Adipose tissue (tissue), 3 donors: Measurements from ENCODE around the gene NUP42. TPM values are rescaled to one million over a fixed set of nuclear protein-coding genes. Genes with fewer than 3 reads are reported as not detected.
"Not testable (repeated sequence)": the region's sequence is repeated elsewhere in the genome, so short reads cannot be mapped to it uniquely, and the experiment has no call there.

Source experiments
- H3K27ac ChIP-seq: one replicate; pipeline ENCODE4 v1.5.1; 2013; ENCODE audit warnings: low read depth, low read length
- WGBS, 3 donors: extraction: QIAGEN DNeasy Blood & Tissue Kit; methylation state at CpG; one replicate each; pipeline ENCODE4 v1.1.7; 2013; 5-methylcytosine and 5-hydroxymethylcytosine counted together
- polyA plus RNA-seq, 3 donors: library from polyadenylated mRNA; stranded (reverse); fragments of 200-250 nt; gene quantifications; one replicate each; pipeline ENCODE4 v1.2.3, GENCODE V29; 2013
- donor health status: healthy with polysubstance abuse.
- donor health status: Bipolar disorder and iron deficiency.
- donor health status: healthy.

NUP42 gene
- polyA plus RNA-seq, 3 donors: 10.3 to 19.0 (median 16.6) TPM

DNA sequence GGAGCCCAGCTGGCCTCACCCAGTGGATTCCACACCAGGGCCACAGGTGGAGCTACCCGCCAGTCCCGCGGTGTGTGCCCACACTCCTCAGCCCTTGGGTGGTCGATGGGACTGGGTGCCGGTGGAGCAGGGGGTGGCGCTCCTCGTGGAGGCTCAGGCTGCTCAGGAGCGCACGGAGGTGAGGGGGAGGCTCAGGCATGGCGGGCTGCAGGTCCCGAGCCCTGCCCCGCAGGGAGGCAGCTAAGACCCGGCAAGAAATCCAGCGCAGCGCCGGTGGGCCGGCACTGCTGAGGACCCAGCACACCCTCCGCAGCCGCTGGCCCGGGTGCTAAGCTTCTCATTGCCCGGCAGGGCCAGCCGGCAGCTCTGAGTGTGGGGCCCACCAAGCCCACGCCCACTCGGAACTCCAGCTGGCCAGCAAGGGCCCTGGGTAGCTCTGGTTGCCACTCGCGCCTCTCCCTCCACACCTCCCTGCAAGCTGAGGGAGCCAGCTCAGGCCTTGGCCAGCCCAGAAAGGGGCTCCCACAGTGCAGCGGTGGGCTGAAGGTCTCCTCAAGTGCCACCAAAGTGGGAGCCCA, 11.9 kb downstream of the NUP42 start:
- not testable (repeated sequence) for H3K27ac ChIP-seq
- 96 to 98% (median 97%) methylated on average over 18 to 27 of the region's 27 CpGs for WGBS, 3 donors

DNA sequence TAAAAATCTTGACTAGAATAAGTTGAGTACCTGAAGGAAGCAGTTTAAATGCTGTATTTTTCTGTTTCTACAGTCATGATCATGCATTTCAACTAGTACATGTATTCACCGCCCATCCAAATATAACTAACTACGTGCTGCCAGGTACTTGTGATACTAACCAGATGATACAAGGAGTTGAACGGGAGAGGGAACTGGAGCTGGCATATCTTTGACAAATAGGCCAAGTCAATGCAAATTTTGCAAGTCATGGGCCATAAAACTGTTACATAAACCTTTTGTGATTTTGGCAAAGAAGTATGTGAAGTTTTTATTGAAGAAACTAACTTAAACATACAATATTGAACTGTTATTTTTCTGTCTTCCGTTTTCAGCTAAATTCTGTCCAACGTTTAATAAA, 14.5 kb downstream of the NUP42 start:
- no peak overlapping the region for H3K27ac ChIP-seq
- WGBS, 3 donors: 51 to 67% (median 54%) methylated on average over 5 of the region's 5 CpGs

DNA sequence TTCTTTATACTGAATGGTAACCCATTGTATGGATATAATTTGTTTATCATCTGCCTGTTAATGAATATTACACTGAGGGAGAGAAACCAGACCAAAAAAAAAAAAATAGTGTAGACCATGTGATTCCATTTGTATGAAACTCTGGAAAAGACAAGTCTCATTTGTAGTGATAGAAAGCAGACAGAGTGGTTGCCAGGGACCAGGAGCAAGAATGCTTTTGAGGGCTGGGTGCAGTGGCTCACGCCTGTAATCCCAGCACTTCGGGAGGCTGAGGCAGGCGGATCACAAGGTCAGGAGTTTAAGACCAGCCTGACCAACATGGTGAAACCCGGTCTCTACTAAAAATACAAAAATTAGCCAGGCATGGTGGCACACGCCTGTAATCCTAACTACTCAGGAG, 15.9 kb downstream of the NUP42 start:
- not testable (repeated sequence) for H3K27ac ChIP-seq

DNA sequence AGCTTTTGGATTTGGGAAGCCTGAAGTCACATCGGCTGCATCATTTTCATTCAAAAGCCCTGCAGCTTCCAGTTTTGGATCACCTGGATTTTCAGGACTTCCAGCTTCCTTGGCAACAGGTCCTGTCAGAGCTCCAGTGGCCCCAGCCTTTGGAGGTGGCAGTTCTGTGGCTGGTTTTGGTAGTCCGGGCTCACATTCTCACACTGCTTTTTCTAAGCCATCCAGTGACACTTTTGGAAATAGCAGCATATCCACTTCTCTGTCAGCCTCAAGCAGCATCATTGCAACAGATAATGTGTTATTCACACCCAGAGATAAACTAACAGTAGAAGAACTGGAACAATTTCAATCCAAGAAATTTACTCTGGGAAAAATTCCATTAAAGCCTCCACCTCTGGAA, 18.5 kb downstream of the NUP42 start:
- no peak overlapping the region for H3K27ac ChIP-seq
- 95 to 96% (median 95%) methylated on average over 2 of the region's 2 CpGs for WGBS, 3 donors

More for the DNA sequence above, 15.9 kb downstream of the NUP42 start:
- 92 to 98% (median 93%) methylated on average over 5 of the region's 5 CpGs for WGBS, 3 donors

DNA sequence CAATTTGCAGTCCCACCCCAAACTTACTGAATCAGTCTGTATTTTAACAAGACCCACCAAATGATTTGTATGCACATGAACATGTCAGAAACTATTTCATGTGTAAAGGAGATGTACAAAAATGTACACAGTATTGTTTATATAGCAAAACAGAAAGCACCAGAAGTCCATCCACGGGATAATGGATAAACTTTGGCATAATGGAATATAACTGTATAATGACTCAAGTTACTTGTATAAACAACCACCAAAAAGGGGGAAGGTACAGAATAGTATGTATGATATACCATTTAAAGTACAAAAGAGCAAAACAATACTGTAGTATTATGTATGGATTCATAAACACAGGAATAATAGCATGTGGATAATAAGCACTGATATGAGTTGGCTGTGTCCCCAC, 22.4 kb downstream of the NUP42 start:
- WGBS, 3 donors: 89 to 95% (median 94%) methylated on average over 1 of the region's 1 CpG
- no peak overlapping the region for H3K27ac ChIP-seq

DNA sequence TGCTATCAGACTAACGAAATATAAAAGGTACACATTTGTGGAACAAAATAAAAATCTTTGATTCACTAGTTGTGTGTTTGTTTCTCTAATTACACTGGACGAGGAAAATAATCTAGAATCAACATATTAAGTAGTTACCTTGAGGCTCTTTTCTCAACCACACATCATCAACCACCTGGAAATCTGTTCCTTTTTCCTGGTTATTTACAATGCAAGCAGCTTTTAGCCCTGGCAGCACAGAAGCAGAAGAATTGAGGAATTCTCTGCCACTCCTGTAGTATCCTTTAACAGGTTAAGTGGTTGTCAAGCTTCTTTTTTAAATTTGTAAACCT, 23.7 kb downstream of the NUP42 start:
- H3K27ac ChIP-seq: no peak overlapping the region
- WGBS, 3 donors: 62 to 91% (median 85%) methylated on average over 2 of the region's 2 CpGs

DNA sequence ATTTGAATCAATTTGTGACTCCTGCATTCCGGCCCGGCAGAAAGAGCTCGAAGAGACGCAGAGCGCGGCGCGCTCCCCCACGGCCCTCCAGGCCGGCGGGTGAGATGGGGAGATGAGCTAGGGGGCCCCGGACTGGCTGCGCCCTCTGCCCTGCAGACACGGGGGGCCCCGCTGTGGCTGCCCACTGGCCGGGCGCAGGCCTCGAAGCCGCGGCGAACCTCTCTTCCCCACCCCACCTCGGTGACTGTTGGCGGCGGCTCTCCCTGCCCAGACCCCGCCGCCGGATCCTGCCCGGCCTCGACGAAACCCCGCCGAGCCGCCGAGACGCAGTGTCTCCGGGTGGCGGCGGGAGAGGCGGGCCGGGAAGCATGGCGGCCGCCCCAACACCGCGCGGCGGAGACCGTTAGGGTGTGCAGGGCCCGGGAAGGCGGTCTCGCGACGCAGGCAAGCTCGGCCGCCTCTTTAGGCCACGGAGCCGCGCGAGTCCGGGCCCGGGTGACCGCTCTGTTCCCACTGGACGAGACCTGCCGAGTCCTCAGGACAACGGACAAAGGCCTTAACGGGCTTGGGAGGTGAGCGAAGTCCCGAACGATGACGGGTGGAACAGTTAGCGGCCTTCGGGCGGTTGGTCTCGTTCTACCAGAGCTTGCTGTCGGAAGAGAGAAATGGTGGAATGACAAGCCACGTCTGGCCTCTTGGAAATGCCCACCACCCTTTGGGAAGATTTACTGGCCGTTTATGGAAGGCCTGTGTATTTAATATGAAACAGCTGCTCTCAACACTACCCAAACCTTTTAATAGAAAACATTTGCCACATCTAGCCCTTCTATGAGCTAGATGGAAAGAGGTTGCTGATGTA, 24.3 kb downstream of the NUP42 start:
- H3K27ac ChIP-seq: no peak overlapping the region
- 18 to 26% (median 25%) methylated on average over 76 of the region's 76 CpGs for WGBS, 3 donors

DNA sequence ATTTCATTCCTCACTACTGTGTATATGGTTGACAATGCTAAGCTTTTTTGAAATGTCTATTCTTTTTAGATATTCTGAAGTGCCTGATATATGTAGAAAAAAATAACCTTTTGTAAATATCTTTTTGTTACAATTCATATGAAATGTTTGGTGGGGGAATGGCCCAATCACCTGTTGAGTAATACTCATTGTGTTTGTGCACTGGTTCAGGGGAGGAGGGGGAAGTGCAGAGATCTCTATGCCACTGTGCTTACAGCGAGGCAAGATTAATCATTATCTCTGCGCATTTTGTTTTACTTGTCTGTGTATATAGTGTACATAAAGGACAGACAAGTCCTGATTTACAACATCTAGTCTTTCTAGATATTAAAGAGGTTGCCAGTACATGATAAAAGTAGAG, 25.2 kb downstream of the NUP42 start:
- 62 to 78% (median 73%) methylated on average over 2 of the region's 2 CpGs for WGBS, 3 donors
- H3K27ac ChIP-seq: no peak overlapping the region

DNA sequence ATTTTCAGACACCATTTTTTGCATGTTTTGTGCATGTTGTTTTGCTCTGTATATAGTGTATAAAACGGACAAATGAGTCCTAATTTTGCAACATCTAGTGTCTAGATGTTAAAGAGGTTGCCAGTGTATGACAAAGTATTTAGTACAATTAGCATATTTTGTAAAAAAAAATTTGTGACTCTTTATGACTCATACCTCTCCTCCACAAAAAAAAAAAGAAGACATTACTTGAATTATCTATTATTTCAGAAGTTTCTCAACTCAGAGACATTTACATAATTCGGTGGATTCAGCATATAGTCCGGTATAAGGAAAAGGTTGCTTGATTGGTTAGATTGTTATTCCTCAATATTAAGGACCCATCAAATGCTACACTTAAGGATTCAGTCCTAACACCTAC, 26.0 kb downstream of the NUP42 start:
- 67 to 83% (median 74%) methylated on average over 3 of the region's 3 CpGs for WGBS, 3 donors
- no peak overlapping the region for H3K27ac ChIP-seq

DNA sequence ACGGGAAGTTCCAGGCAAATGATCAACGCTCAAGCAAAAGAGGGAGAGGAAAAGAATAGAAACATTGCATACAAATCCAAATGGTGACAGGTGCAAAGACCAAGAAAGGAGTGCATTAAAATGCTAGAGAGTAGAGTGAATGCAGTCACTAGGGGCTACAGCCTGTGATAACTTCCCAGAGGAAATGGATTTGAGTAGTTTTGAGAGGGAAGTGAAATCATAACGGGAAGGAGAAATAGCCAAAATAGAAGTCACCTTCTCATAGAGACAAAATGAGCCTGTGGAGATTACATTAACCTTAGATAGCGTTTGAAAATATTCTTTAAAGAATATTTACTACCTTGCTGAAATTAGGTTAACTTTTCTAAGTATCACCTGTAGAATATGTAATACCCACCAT, 26.5 kb downstream of the NUP42 start:
- no peak overlapping the region for H3K27ac ChIP-seq
- 68 to 80% (median 71%) methylated on average over 4 of the region's 4 CpGs for WGBS, 3 donors

DNA sequence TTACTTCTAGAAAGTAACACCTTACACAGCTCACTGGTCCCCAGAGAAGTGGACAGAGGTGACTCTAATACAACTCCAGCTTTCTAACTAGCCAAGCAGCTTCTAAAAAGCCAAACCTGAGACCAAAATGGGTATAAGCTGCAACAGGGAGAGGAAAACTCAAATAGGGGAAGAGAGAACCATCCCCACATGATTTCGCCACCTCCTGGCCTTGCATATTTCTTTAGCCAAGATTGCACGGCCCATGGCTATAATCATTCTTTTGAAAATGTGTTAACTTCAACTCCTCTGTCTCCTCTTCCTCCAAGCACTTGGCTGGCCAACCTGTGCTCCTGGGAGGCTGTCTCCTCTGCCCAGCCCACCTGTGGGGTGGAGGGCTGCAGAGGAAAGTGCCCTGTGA, 28.7 kb downstream of the NUP42 start:
- H3K27ac ChIP-seq: no peak overlapping the region
- 58 to 61% (median 61%) methylated on average over 2 of the region's 2 CpGs for WGBS, 3 donors

DNA sequence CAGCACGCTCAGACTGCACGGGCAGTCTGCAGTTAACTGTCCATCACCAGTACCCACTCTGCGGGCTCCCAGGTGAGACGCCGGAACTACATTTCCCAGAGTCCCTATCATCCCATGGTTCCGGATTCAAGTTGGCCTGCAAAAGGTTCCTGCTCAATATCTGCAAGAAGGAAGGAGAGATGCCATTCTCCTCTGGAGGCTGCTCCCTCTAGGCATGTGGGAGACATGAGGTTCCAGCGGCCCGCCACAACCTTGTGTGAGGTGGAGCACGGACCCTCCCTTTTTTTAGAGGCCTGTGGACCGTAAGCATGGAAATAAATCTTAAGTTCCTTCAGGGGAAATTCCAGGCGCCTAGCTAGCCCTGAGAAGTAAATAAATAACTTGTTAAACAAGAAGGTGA, 29.7 kb downstream of the NUP42 start:
- WGBS, 3 donors: 55 to 76% (median 69%) methylated on average over 11 of the region's 11 CpGs

DNA sequence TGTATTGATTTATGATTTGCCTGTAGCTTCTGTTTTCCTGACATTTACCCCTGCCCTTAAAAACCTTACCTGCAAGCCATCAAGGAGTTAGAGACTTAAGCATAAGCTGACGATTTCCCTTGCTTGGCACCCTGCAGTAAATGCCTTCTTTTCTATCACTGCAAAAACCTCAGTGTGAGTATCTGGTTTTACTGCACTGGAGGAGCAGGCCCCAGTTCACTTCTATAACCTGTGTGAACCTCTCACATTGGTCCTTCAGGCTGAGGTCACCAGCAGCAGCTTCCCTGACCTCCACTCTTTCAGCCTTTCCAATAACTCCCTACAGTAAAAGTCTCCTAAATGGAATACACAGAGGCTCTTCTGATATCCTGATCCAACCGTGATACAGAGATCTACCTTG, 30.5 kb downstream of the NUP42 start:
- WGBS, 3 donors: 75 to 89% (median 87%) methylated on average over 2 of the region's 2 CpGs
- H3K27ac ChIP-seq: no peak overlapping the region

More for the DNA sequence above, 29.7 kb downstream of the NUP42 start:
- H3K27ac ChIP-seq: no peak overlapping the region

DNA sequence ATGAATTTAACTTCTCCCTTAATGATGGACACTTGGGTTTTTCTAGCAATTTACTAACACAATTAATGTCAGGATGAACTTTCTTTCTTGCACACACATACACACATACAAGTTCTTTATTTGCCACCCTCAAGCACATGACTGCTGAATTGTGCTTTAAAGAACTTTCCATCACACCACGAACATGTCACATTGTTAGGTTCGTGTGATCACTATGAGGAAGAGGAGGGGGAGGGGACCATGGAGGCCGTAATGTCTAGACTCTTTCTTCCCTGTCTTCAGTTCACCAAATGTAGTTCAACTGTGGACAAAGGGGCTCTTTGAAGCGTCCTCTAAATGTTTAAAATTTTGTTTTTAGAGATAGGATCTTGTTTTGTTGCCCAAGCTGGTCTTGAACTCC, 31.0 kb downstream of the NUP42 start:
- 79 to 83% (median 81%) methylated on average over 4 of the region's 4 CpGs for WGBS, 3 donors
- H3K27ac ChIP-seq: no peak overlapping the region

DNA sequence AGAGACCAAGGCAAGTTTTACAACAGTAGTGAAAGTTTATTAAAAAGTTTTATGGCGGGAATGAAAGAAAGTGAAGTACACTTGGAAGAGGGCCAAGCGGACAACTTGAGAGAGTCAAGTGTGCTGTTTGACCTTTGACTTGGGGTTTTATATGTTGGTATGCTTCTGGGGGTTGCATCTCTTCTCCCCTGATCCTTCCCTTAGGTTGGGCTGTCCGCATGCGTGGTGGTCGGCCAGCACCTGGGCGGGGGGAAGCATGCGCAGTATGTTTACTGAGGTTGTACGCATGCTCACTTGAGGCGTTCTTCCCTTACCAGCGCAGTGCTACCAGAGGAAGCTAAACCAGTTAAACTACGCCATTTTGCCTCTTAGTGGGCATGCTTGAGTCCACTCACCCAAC, 31.9 kb downstream of the NUP42 start:
- 93 to 97% (median 94%) methylated on average over 11 of the region's 11 CpGs for WGBS, 3 donors

DNA sequence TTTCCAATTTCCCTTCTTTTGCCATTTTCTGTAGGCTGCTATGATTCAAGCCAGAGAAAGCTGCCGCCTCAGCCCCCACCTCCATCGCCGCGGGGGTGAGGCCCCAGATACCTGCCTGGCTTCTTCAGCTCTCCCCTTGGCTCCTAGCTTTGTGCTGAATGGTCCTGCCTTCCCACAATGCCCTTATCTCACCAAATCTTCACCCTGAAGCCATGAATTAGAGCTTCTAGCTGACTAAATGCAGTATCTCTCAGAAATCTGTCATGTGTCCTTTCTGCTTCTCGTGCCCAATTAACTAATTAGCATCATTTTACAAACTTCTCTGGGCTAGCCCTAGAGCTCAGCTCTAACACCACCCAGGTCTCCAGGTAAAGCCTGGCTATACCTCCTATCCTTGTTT, 32.6 kb downstream of the NUP42 start:
- no peak overlapping the region for H3K27ac ChIP-seq
- WGBS, 3 donors: 84 to 90% (median 86%) methylated on average over 5 of the region's 5 CpGs

More for the DNA sequence above, 31.9 kb downstream of the NUP42 start:
- H3K27ac ChIP-seq: no peak overlapping the region

DNA sequence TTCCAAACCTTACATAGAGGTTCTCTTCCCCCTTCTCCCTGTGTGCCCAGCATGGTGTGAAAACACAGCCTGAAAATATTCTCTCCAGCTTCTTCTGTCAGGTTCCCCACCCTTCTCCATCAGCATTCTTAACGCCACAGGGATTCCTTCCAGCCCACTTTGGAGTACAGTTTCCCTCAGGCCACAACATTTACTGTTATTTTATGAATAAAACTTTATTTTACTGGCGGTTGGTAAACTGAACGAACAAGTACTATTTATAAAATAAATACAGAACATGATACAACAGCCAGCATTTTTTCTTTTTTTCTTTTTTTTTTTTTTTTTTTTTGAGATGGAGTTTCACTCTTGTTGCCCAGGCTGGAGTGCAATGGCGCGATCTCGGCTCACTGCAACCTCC, 33.1 kb downstream of the NUP42 start:
- no peak overlapping the region for H3K27ac ChIP-seq
- WGBS, 3 donors: 73 to 95% (median 93%) methylated on average over 3 to 6 of the region's 6 CpGs

DNA sequence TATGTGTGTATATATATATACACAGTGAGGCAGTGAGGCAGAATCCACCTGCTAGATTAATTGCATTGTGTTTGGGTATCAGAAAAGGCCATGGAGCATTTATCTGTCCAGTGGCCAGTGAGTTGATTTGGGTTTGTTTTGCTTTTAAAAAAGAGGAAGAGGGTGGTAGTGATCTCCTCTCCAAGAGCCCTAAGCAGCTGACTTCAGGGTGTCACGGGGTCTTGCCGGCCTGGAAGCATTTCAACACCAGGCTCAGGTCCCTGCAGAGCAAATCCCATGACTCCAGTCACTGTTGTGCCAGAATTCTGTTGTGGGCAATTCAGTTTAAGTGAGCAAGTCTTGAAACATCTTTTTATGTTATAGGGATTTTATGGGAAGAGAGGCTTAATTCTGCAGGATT, 34.2 kb downstream of the NUP42 start:
- 28 to 79% (median 39%) methylated on average over 2 of the region's 2 CpGs for WGBS, 3 donors
- H3K27ac ChIP-seq: no peak overlapping the region

DNA sequence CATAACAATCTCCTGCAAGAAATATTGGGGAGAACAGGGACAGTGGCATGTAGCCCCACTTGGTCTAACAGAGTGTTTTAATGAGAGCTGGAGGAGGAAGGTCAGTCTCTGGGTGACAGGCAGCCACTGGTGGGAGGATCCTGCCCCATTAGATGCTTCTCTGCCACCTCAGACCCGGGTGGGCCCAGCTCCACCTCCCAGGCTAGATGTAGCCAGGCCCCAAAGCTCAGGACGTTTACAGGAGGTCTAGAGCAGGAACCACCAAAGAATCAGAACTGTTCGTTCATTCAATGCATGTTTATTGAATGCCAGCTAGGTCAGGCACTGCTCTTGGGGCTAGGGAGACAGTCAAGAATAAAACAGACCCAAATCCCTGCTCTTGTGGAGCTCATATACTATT, 36.3 kb downstream of the NUP42 start:
- 46 to 63% (median 63%) methylated on average over 3 of the region's 3 CpGs for WGBS, 3 donors
- H3K27ac ChIP-seq: no peak overlapping the region

DNA sequence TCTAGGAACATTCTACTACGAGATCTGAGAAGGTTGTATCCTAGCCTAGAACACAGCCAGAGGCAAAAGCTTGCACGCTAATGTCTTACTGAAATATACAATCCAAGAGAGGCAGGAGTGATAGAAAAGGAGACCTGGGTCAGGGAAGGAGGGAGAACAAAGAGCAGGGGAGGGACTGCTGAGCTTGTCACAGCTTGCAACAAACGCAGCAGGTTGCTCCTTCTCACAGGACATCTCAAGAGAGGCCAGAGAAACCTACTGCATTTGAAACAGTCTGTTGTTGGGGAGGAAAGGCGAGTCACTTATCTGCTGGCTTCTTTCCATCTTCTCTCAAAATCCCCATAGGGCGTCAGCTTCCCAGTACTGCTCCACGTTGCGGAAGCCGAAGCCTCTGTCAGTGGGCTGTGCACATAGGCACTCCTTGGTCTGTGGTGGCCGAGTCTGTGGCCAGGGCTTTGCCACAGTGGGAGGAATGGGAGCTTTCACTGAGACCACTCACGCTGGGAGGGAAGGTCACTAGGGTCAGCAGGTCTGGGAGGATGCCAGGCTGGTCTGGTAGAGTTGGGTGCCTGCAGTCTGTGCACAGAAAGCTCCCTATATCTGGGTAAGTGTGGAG, 39.0 kb downstream of the NUP42 start:
- no peak overlapping the region for H3K27ac ChIP-seq
- WGBS, 3 donors: 68 to 69% (median 68%) methylated on average over 10 of the region's 10 CpGs
